CD4-positive, alpha-beta T cell (primary cell): ENCODE data around the gene HHAT. TPM values are rescaled to one million over a fixed set of nuclear protein-coding genes. Genes with fewer than 3 reads are reported as not detected.

Source experiments
- ATAC-seq: fragments of 200-7000 bp; cut with Tn5 transposase; one replicate; pipeline ENCODE4 v1.10.0; 2022; ENCODE audit warnings: mild to moderate bottlenecking; ENCODE audit not compliant: poor library complexity
- CTCF ChIA-PET: fragments of 350-600 bp; sonication (Branson Sonifier 250); formaldehyde crosslinking; loops from one replicate; lab custom pipeline; 2021; ENCODE audit warnings: antibody characterized with exemption, inconsistent platforms; lab: Charles Lee
- POLR2A ChIA-PET: fragments of 350-600 bp; sonication (Branson Sonifier 250); formaldehyde crosslinking; loops from one replicate; lab custom pipeline; 2021; ENCODE audit warnings: antibody characterized with exemption, inconsistent platforms; lab: Charles Lee
- DNase-seq, 14 experiments: peaks; one replicate each; pipeline ENCODE4 v3.0.0-alpha.2; 2013 to 2020; ENCODE audit warnings: mixed read lengths in 2 of 14
- H3K27ac ChIP-seq, 2 donors: one replicate each; pipeline versions ENCODE4 v1.5.1 to v1.7.0; 2013; ENCODE audit warnings: low read length in 2 of 2, low read depth in 1 of 2, mild to moderate bottlenecking in 1 of 2
- H3K27me3 ChIP-seq, 2 experiments: 1 replicate in 1 of 2; 2 replicates in 1 of 2; pipeline versions ENCODE4 v1.6.1 to v1.7.0; 2013; ENCODE audit warnings: low read length in 2 of 2, control low read depth in 1 of 2, mild to moderate bottlenecking in 1 of 2, moderate library complexity in 1 of 2; ENCODE audit not compliant: insufficient read depth in 2 of 2, control insufficient read depth in 1 of 2
- H3K36me3 ChIP-seq: one replicate; pipeline ENCODE4 v1.6.1; 2013; ENCODE audit warnings: low read length, control low read depth; ENCODE audit not compliant: insufficient read depth
- H3K4me1 ChIP-seq: one replicate; pipeline ENCODE4 v1.6.1; 2013; ENCODE audit warnings: low read length, control low read depth; ENCODE audit not compliant: insufficient read depth
- H3K4me3 ChIP-seq: one replicate; pipeline ENCODE4 v1.5.1; 2013; ENCODE audit warnings: mild to moderate bottlenecking, low read length, moderate library complexity
- H3K9me3 ChIP-seq, 2 experiments: 1 replicate in 1 of 2; 2 replicates in 1 of 2; pipeline versions ENCODE4 v1.6.1 to v1.7.0; 2013; ENCODE audit warnings: low read length in 2 of 2, mild to moderate bottlenecking in 2 of 2, control low read depth in 1 of 2, moderate library complexity in 1 of 2; ENCODE audit not compliant: control insufficient read depth in 1 of 2, insufficient read depth in 1 of 2
- H3K27ac Mint-ChIP-seq: one replicate; pipeline ENCODE4 v1.8.0; 2020; ENCODE audit warnings: mixed read lengths
- H3K27me3 Mint-ChIP-seq: one replicate; pipeline ENCODE4 v1.8.0; 2021; ENCODE audit warnings: mixed read lengths
- H3K36me3 Mint-ChIP-seq: one replicate; pipeline ENCODE4 v1.8.0; 2021; ENCODE audit warnings: low read depth, mixed read lengths
- H3K4me1 Mint-ChIP-seq: one replicate; pipeline ENCODE4 v1.8.0; 2021; ENCODE audit warnings: low read depth, mixed read lengths
- H3K4me3 Mint-ChIP-seq: one replicate; pipeline ENCODE4 v1.8.0; 2020; ENCODE audit warnings: mild to moderate bottlenecking, mixed read lengths
- H3K9me3 Mint-ChIP-seq: one replicate; pipeline ENCODE4 v1.8.0; 2020; ENCODE audit warnings: mixed read lengths
- CTCF ChIP-seq: fragments of 200-600 bp; IDR thresholded peaks from one replicate; pipeline ENCODE4 v1.8.0; 2022; ENCODE audit warnings: antibody characterized with exemption, mild to moderate bottlenecking
- intact Hi-C, 2 experiments: fragments of 100-400 bp; cut with DNase I in 1 of 2; cut with micrococcal nuclease in 1 of 2; formaldehyde crosslinking; loops; one replicate each; pipeline versions ENCODE4 v1.15.1 to v1.9.0; 2023 to 2025; cut with DNase I, micrococcal nuclease
- total RNA-seq, 174 experiments: library from RNA in 2 of 174; stranded (reverse) in 2 of 174; gene quantifications; one replicate each; pipeline ENCODE4 v1.2.3 and lab custom pipeline; 2021 to 2026

Gene HHAT
- total RNA-seq, 2 experiments from 2014 or later: 3.1 to 3.3 TPM

GRCh38 chr1:210627755-210628154 is 299.1 kb downstream of the HHAT start:
- no peak overlapping the region for H3K27ac ChIP-seq
- no peak overlapping the region for H3K27ac Mint-ChIP-seq
- H3K4me1 ChIP-seq: no peaks in the 10 kb centered on the region
- H3K36me3 ChIP-seq: no peaks in the 10 kb centered on the region
- no peaks in the 10 kb centered on the region for H3K4me1 Mint-ChIP-seq
- DNase-seq (no peak), ATAC-seq (no peak)
- H3K9me3 Mint-ChIP-seq: no peaks in the 10 kb centered on the region
- TF ChIP-seq CTCF: no peak
- no peak overlapping the region for H3K4me3 ChIP-seq
- no peak overlapping the region for H3K4me3 Mint-ChIP-seq
- no peaks in the 10 kb centered on the region for H3K27me3 ChIP-seq
- intact Hi-C loops: no loop called here
- ChIA-PET CTCF (no interaction called here), POLR2A (no interaction called here)
- H3K27me3 Mint-ChIP-seq: no peaks in the 10 kb centered on the region
- no peaks in the 10 kb centered on the region for H3K9me3 ChIP-seq
- no peaks in the 10 kb centered on the region for H3K36me3 Mint-ChIP-seq

DNA sequence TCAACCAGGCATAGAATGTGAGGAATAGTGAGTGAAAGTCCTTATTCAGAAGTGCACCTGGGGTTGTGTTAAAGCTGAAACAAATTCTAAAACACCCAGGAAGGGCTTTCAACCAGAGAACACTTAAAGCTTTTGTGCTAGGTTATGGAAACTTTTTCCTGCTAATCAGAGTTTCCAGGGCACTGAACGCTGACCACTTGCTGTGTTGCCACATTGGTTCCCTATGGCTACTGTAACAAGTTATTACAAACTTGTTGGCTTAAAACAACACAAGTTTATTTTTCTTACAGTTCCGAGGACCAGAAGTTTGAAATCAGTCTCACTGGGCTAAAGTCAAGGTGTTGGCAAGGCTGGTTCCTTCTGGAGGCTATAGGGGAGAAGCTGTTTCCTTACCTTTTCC is 300.6 kb downstream of the HHAT start:
- H3K4me3 Mint-ChIP-seq: no peak overlapping the region

GRCh38 chr1:210631399-210631798 is 302.7 kb downstream of the HHAT start:
- TF ChIP-seq CTCF: no peak
- Histone ChIP-seq H3K4me3 (no peak overlapping the region), H3K36me3 (no peaks in the 10 kb centered on the region), H3K27me3 (no peaks in the 10 kb centered on the region), H3K4me1 (no peaks in the 10 kb centered on the region), H3K27ac (no peak overlapping the region), H3K9me3 (no peaks in the 10 kb centered on the region)
- no peak for ATAC-seq
- ChIA-PET CTCF (no interaction called here), POLR2A (no interaction called here)
- Mint-ChIP-seq H3K4me3 (no peak overlapping the region), H3K27ac (no peak overlapping the region), H3K4me1 (no peaks in the 10 kb centered on the region), H3K9me3 (no peaks in the 10 kb centered on the region), H3K36me3 (no peaks in the 10 kb centered on the region), H3K27me3 (no peaks in the 10 kb centered on the region)
- no peak for DNase-seq
- intact Hi-C loops: no loop called here

More for the DNA sequence above, 300.6 kb downstream of the HHAT start:
- Mint-ChIP-seq H3K27ac (no peak overlapping the region), H3K27me3 (no peaks in the 10 kb centered on the region), H3K36me3 (no peaks in the 10 kb centered on the region), H3K9me3 (no peaks in the 10 kb centered on the region), H3K4me1 (no peaks in the 10 kb centered on the region)
- Histone ChIP-seq H3K9me3 (no peaks in the 10 kb centered on the region), H3K4me3 (no peak overlapping the region), H3K36me3 (no peaks in the 10 kb centered on the region), H3K27ac (no peak overlapping the region), H3K27me3 (no peaks in the 10 kb centered on the region), H3K4me1 (no peaks in the 10 kb centered on the region)
- POLR2A ChIA-PET: no interaction called here
- no peak for TF ChIP-seq CTCF
- no peak for ATAC-seq
- CTCF ChIA-PET: no interaction called here
- intact Hi-C loops: no loop called here
- no peak for DNase-seq
